CD4-positive, CD25-positive, alpha-beta regulatory T cell (primary cell): ENCODE measurements around the gene PRDM11. TPM values are rescaled to one million over a fixed set of nuclear protein-coding genes. Genes with fewer than 3 reads are reported as not detected.

Experiments
- ATAC-seq, 2 donors: fragments of 150-1000 bp; cut with Tn5 transposase; one replicate each; pipeline ENCODE4 v1.10.0; 2021; ENCODE audit warnings: low read depth in 2 of 2, moderate number of reproducible peaks in 2 of 2, moderate library complexity in 1 of 2
- DNase-seq, 3 donors: peaks; one replicate each; pipeline versions ENCODE4 v3.0.0 to v3.0.0-alpha.2; 2012 to 2022; ENCODE audit warnings: mixed read lengths in 1 of 3
- H3K27ac ChIP-seq: one replicate; pipeline ENCODE4 v1.7.0; 2013; ENCODE audit warnings: mild to moderate bottlenecking, low read length; ENCODE audit not compliant: insufficient read depth, poor library complexity, severe bottlenecking
- H3K27me3 ChIP-seq: one replicate; pipeline ENCODE4 v1.7.0; 2013; ENCODE audit warnings: low read length; ENCODE audit not compliant: control insufficient read depth, insufficient read depth
- H3K36me3 ChIP-seq: one replicate; pipeline ENCODE4 v1.7.0; 2013; ENCODE audit warnings: mild to moderate bottlenecking, low read length, moderate library complexity; ENCODE audit not compliant: control insufficient read depth, insufficient read depth
- H3K4me1 ChIP-seq: 2 replicates; pipeline ENCODE4 v1.7.0; 2013; ENCODE audit warnings: mild to moderate bottlenecking, low read length; ENCODE audit not compliant: insufficient read depth, control insufficient read depth, poor library complexity, severe bottlenecking
- H3K4me3 ChIP-seq: one replicate; pipeline ENCODE4 v1.7.0; 2013; ENCODE audit warnings: low read depth, mild to moderate bottlenecking, low read length, moderate library complexity
- H3K9me3 ChIP-seq, 2 experiments: 1 replicate in 1 of 2; 2 replicates in 1 of 2; pipeline ENCODE4 v1.7.0; 2013; ENCODE audit warnings: low read length in 2 of 2, mild to moderate bottlenecking in 1 of 2, moderate library complexity in 1 of 2; ENCODE audit not compliant: control insufficient read depth in 2 of 2
- H3K27ac Mint-ChIP-seq, 3 donors: one replicate each; pipeline ENCODE4 v1.8.0; 2020 to 2022; ENCODE audit warnings: mild to moderate bottlenecking in 3 of 3, mixed read lengths in 3 of 3, moderate library complexity in 2 of 3
- H3K27me3 Mint-ChIP-seq: one replicate; pipeline ENCODE4 v1.8.0; 2022; ENCODE audit warnings: mild to moderate bottlenecking, mixed read lengths
- H3K36me3 Mint-ChIP-seq: one replicate; pipeline ENCODE4 v1.8.0; 2020; ENCODE audit warnings: mixed read lengths
- H3K4me1 Mint-ChIP-seq, 4 donors: one replicate each; pipeline ENCODE4 v1.8.0; 2020 to 2022; ENCODE audit warnings: mixed read lengths in 4 of 4, mild to moderate bottlenecking in 1 of 4
- H3K4me3 Mint-ChIP-seq, 4 donors: one replicate each; pipeline ENCODE4 v1.8.0; 2020 to 2022; ENCODE audit warnings: mild to moderate bottlenecking in 4 of 4, mixed read lengths in 4 of 4, moderate library complexity in 3 of 4
- H3K9me3 Mint-ChIP-seq, 7 donors: one replicate each; pipeline ENCODE4 v1.8.0; 2020 to 2022; ENCODE audit warnings: mixed read lengths in 7 of 7, mild to moderate bottlenecking in 3 of 7, moderate library complexity in 2 of 7
- polyA plus RNA-seq, 4 donors: library from polyadenylated mRNA; unstranded; fragments of 300-500 nt; fragmentation: Illumina TruSeq; gene quantifications; one replicate each; pipeline ENCODE4 v1.2.3, GENCODE V29; 2021
- total RNA-seq: library from RNA; stranded (reverse); gene quantifications from one replicate; pipeline ENCODE4 v1.2.3, GENCODE V29; 2022

The PRDM11 gene
- total and polyA plus RNA-seq, 5 donors from 2014 or later, result 0.37 to 9.0 (median 0.65) TPM

GRCh38 chr11:45167283-45167682 is 20.8 kb downstream of the PRDM11 start:
- Mint-ChIP-seq H3K9me3 (no peaks in the 10 kb centered on the region), H3K36me3 (no peaks in the 10 kb centered on the region), H3K27ac (no peak overlapping the region), H3K4me3 (no peak overlapping the region), H3K27me3 (peaks cover 5% of the 10 kb centered on the region), H3K4me1 (peaks cover 0 to 18% (median 7%) of the 10 kb centered on the region in 4 donors)
- no peak overlapping the region for H3K27ac ChIP-seq
- no peaks in the 10 kb centered on the region for H3K27me3 ChIP-seq
- H3K4me1 ChIP-seq, result no peaks in the 10 kb centered on the region
- H3K36me3 ChIP-seq, result no peaks in the 10 kb centered on the region
- ATAC-seq (no peak), DNase-seq (no peak)
- no peaks in the 10 kb centered on the region for H3K9me3 ChIP-seq
- H3K4me3 ChIP-seq, result no peak overlapping the region

DNA sequence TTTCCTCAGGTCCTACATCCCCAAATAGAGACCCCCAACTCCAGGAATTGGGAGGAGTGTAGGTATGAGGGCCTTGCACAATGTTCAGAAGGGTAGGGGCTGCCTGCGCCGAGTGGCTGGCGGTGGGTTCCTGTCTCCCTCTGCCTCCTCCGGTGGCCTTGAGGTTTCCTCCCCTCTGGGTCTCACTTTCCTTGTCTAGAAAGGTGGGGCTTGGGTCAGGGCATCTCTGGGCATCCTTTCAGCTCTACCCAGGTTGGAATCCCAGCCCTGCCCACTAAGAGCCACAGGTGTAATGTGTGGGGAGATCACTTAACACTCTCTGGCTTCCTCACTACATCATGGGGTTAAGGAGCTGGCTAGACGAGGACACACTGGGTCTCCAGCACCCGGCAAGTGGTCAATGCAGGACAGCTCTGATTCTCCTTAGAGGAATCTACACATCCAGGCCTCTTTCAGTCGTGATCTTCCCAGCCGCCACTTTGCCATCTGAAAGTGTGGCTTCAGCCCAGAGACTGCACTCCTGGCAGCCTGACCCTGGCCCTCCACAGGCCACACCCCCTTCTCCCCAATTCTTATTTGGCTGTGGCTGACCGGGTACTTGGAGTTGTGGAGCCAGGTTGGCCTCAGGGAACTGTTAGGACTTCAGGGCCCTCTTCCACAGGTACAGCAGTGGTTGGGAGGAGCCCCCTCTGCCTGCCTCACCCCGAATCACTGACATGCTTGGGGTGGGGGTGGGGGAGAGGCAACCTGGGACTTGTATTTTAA is 22.1 kb downstream of the PRDM11 start:
- H3K9me3 Mint-ChIP-seq, result no peaks in the 10 kb centered on the region
- Histone ChIP-seq H3K27me3 (no peaks in the 10 kb centered on the region), H3K27ac (no peak overlapping the region), H3K9me3 (no peaks in the 10 kb centered on the region), H3K4me1 (no peaks in the 10 kb centered on the region), H3K4me3 (no peak overlapping the region), H3K36me3 (no peaks in the 10 kb centered on the region)
- no peak overlapping the region for H3K27ac Mint-ChIP-seq
- H3K4me3 Mint-ChIP-seq, result no peak overlapping the region
- no peak for ATAC-seq
- peaks cover 0 to 18% (median 7%) of the 10 kb centered on the region in 4 donors for H3K4me1 Mint-ChIP-seq
- DNase-seq, result no peak
- H3K36me3 Mint-ChIP-seq, result no peaks in the 10 kb centered on the region
- H3K27me3 Mint-ChIP-seq, result peaks cover 5% of the 10 kb centered on the region

DNA sequence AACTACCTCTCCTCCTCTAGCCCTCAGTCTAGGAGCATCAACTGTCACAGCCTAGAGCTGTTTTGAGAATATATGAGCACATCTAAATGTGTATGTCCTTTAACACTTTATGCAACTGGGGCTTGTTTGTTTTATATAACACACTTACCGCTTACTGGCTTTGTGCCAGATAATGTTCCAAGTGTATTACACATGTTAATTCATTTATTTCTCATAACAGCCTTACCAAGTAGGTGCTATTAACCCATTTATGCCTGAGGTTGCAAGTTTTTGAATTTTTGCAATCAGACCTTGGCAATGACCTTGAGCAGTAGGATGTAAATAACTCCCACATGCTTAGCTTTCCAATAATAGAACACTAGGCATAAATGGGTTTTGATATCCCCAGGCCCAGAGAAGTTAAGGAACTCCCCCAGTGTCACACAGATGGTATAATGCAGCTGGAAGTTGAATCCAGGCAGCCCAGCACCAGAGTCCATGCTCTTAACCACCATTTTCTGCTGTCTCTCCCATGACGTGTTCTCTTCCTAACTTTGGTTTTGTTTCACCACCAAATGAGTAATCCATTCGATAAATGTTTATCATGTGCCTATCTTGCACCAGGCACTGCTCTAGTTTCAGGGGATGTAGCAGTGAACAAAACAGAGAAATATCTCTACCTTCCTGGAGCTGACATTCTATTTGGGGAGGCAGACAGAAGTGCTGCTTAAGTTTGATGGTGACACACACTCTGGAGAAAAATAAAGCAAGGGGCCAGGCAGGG is 23.1 kb downstream of the PRDM11 start:
- Histone ChIP-seq H3K4me1 (no peaks in the 10 kb centered on the region), H3K27me3 (no peaks in the 10 kb centered on the region), H3K36me3 (no peaks in the 10 kb centered on the region), H3K9me3 (no peaks in the 10 kb centered on the region), H3K4me3 (no peak overlapping the region), H3K27ac (no peak overlapping the region)
- DNase-seq, result no peak
- no peaks in the 10 kb centered on the region for H3K36me3 Mint-ChIP-seq
- H3K27ac Mint-ChIP-seq, result no peak overlapping the region
- H3K4me3 Mint-ChIP-seq, result no peak overlapping the region
- no peak for ATAC-seq
- peaks cover 5% of the 10 kb centered on the region for H3K27me3 Mint-ChIP-seq
- peaks cover 0 to 19% (median 11%) of the 10 kb centered on the region in 4 donors for H3K4me1 Mint-ChIP-seq
- H3K9me3 Mint-ChIP-seq, result no peaks in the 10 kb centered on the region

DNA sequence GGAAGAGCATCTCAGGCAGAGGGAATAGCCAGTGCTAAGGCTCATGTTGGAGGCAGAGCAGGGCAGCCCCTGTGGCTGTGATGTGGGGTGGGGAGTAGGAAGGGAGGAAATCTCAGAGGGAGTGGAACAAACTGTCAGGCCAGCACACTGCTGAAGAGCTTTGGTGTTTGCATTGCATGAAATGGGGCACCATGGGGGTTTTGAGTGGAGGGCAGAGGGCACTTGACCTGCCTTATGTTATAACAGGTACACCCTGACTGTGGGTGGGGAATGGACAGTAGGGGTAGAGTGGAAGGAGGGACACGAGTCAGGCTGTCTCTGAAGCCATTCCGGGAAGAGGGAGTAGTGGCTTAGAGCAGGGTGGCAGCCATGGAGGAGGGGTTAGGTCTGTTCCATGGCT is 24.0 kb downstream of the PRDM11 start:
- H3K36me3 Mint-ChIP-seq, result no peaks in the 10 kb centered on the region
- no peaks in the 10 kb centered on the region for H3K9me3 Mint-ChIP-seq
- no peak overlapping the region for H3K27ac Mint-ChIP-seq
- Histone ChIP-seq H3K27me3 (no peaks in the 10 kb centered on the region), H3K4me3 (no peak overlapping the region), H3K36me3 (no peaks in the 10 kb centered on the region), H3K9me3 (no peaks in the 10 kb centered on the region), H3K4me1 (no peaks in the 10 kb centered on the region), H3K27ac (no peak overlapping the region)
- peaks cover 5% of the 10 kb centered on the region for H3K27me3 Mint-ChIP-seq
- peaks cover 6 to 19% (median 11%) of the 10 kb centered on the region in 4 donors for H3K4me1 Mint-ChIP-seq
- no peak overlapping the region for H3K4me3 Mint-ChIP-seq
- no peak for DNase-seq
- ATAC-seq, result no peak

- Mint-ChIP-seq H3K36me3 (no peaks in the 10 kb centered on the region), H3K27me3 (peaks cover 5% of the 10 kb centered on the region), H3K4me1 (peaks cover 6 to 19% (median 10%) of the 10 kb centered on the region in 4 donors), H3K4me3 (no peak overlapping the region), H3K27ac (no peak overlapping the region), H3K9me3 (no peaks in the 10 kb centered on the region)
- ATAC-seq (no peak), DNase-seq (no peak)
- Histone ChIP-seq H3K9me3 (no peaks in the 10 kb centered on the region), H3K36me3 (no peaks in the 10 kb centered on the region), H3K27ac (no peak overlapping the region), H3K27me3 (no peaks in the 10 kb centered on the region), H3K4me3 (no peak overlapping the region), H3K4me1 (no peaks in the 10 kb centered on the region)
Observed at GRCh38 chr11:45171550-45171949, 25.1 kb downstream of the PRDM11 start.

GRCh38 chr11:45173064-45173463 is 26.6 kb downstream of the PRDM11 start:
- H3K27ac ChIP-seq, result no peak overlapping the region
- DNase-seq, result no peak
- no peak for ATAC-seq

GRCh38 chr11:45174168-45174835 is 27.9 kb downstream of the PRDM11 start:
- Mint-ChIP-seq H3K27me3 (peaks cover 24% of the 10 kb centered on the region), H3K4me1 (peaks cover 6 to 27% (median 16%) of the 10 kb centered on the region in 4 donors), H3K27ac (no peak overlapping the region), H3K36me3 (peaks cover 7% of the 10 kb centered on the region), H3K4me3 (no peak overlapping the region), H3K9me3 (peaks cover 0 to 3% (median 0%) of the 10 kb centered on the region in 7 donors)
- H3K36me3 ChIP-seq, result no peaks in the 10 kb centered on the region
- no peaks in the 10 kb centered on the region for H3K4me1 ChIP-seq
- peaks cover 12% of the 10 kb centered on the region for H3K27me3 ChIP-seq
- H3K9me3 ChIP-seq, result no peaks in the 10 kb centered on the region
- ATAC-seq, result no peak
- H3K4me3 ChIP-seq, result no peak overlapping the region
- H3K27ac ChIP-seq, result no peak overlapping the region
- no peak for DNase-seq

More at GRCh38 chr11:45173064-45173463, 26.6 kb downstream of the PRDM11 start:
- H3K27ac Mint-ChIP-seq, result no peak overlapping the region
- no peaks in the 10 kb centered on the region for H3K4me1 ChIP-seq
- peaks cover 12% of the 10 kb centered on the region for H3K27me3 Mint-ChIP-seq
- peaks cover 4% of the 10 kb centered on the region for H3K36me3 Mint-ChIP-seq
- H3K36me3 ChIP-seq, result no peaks in the 10 kb centered on the region
- no peaks in the 10 kb centered on the region for H3K9me3 ChIP-seq
- H3K9me3 Mint-ChIP-seq, result no peaks in the 10 kb centered on the region
- no peak overlapping the region for H3K4me3 ChIP-seq
- H3K27me3 ChIP-seq, result peaks cover 3% of the 10 kb centered on the region
- peaks cover 5 to 19% (median 7%) of the 10 kb centered on the region in 4 donors for H3K4me1 Mint-ChIP-seq
- no peak overlapping the region for H3K4me3 Mint-ChIP-seq
